Stimulated activated memory B cell treated with anti-CD40 and anti-IgM and Interleukin-4, amounts not matched to agents 10 μg/mL and 1 μg/mL and 100 μg/mL, for 72 hours (primary cell): ENCODE results near the gene CASP10.
"Not testable (repeated sequence)": the region's sequence is repeated elsewhere in the genome, so short reads cannot be mapped to it uniquely, and the experiment has no call there.

Source experiments
- ATAC-seq: fragments of 150-1000 bp; cut with Tn5 transposase; 2 replicates; pipeline ENCODE4 v1.10.0; 2021
- H3K27ac Mint-ChIP-seq: one replicate; pipeline ENCODE4 v1.8.0; 2022; ENCODE audit warnings: mild to moderate bottlenecking, mixed read lengths
- H3K27me3 Mint-ChIP-seq: one replicate; pipeline ENCODE4 v1.8.0; 2022; ENCODE audit warnings: mixed read lengths
- H3K36me3 Mint-ChIP-seq: one replicate; pipeline ENCODE4 v1.8.0; 2022; ENCODE audit warnings: mixed read lengths
- H3K4me1 Mint-ChIP-seq: one replicate; pipeline ENCODE4 v1.8.0; 2022; ENCODE audit warnings: mixed read lengths
- H3K4me3 Mint-ChIP-seq: one replicate; pipeline ENCODE4 v1.8.0; 2022; ENCODE audit warnings: mild to moderate bottlenecking, moderate library complexity, mixed read lengths
- H3K9me3 Mint-ChIP-seq: one replicate; pipeline ENCODE4 v1.8.0; 2022; ENCODE audit warnings: mixed read lengths

The CASP10 gene

GRCh38 chr2:201182650-201183364 is at the start of gene CASP10:
CASP10 (plus strand) TSS chr2:201183141; CDS start chr2:201185778, 2,637 bp downstream.
- Mint-ChIP-seq H3K4me3 (peak within 1 kb of the TSS; percentile 91), H3K27ac (peak within 1 kb of the TSS; percentile 89), H3K27me3 (no peaks in the 10 kb centered on the region), H3K4me1 (peaks cover 44% of the 10 kb centered on the region), H3K9me3 (no peaks in the 10 kb centered on the region), H3K36me3 (peaks cover 5% of the 10 kb centered on the region)
- ATAC-seq, result peak; percentile 87

- H3K4me3 Mint-ChIP-seq, result peak overlapping the region; percentile 68
- H3K9me3 Mint-ChIP-seq, result no peaks in the 10 kb centered on the region
- peak overlapping the region; percentile 88 for H3K27ac Mint-ChIP-seq
- no peaks in the 10 kb centered on the region for H3K27me3 Mint-ChIP-seq
- peaks cover 91% of the 10 kb centered on the region for H3K36me3 Mint-ChIP-seq
- H3K4me1 Mint-ChIP-seq, result peaks cover 77% of the 10 kb centered on the region
- peak; percentile 70 for ATAC-seq
These were observed 47.6 kb upstream of the CASP10 start for GRCh38 chr2:201135386-201135785.

GRCh38 chr2:201136889-201137321 is 46.0 kb upstream of the CASP10 start:
- H3K36me3 Mint-ChIP-seq, result peaks cover 87% of the 10 kb centered on the region
- no peaks in the 10 kb centered on the region for H3K9me3 Mint-ChIP-seq
- no peak overlapping the region for H3K4me3 Mint-ChIP-seq
- H3K27ac Mint-ChIP-seq, result peak overlapping the region; percentile 88
- no peaks in the 10 kb centered on the region for H3K27me3 Mint-ChIP-seq
- ATAC-seq, result no peak
- peaks cover 69% of the 10 kb centered on the region for H3K4me1 Mint-ChIP-seq

- no peak overlapping the region for H3K4me3 Mint-ChIP-seq
- no peaks in the 10 kb centered on the region for H3K9me3 Mint-ChIP-seq
- H3K27me3 Mint-ChIP-seq, result no peaks in the 10 kb centered on the region
- H3K27ac Mint-ChIP-seq, result peak overlapping the region; percentile 30
- no peak for ATAC-seq
- peaks cover 61% of the 10 kb centered on the region for H3K4me1 Mint-ChIP-seq
- H3K36me3 Mint-ChIP-seq, result peaks cover 81% of the 10 kb centered on the region
These were observed 45.2 kb upstream of the CASP10 start for GRCh38 chr2:201137505-201138400.

GRCh38 chr2:201138401-201138970 is 44.5 kb upstream of the CASP10 start:
- peaks cover 54% of the 10 kb centered on the region for H3K4me1 Mint-ChIP-seq
- H3K9me3 Mint-ChIP-seq, result no peaks in the 10 kb centered on the region
- H3K36me3 Mint-ChIP-seq, result peaks cover 74% of the 10 kb centered on the region
- no peak overlapping the region for H3K27ac Mint-ChIP-seq
- ATAC-seq, result no peak
- peak overlapping the region; percentile 7 for H3K4me3 Mint-ChIP-seq
- H3K27me3 Mint-ChIP-seq, result no peaks in the 10 kb centered on the region

GRCh38 chr2:201138986-201139781 is 43.8 kb upstream of the CASP10 start:
- H3K4me1 Mint-ChIP-seq, result peaks cover 47% of the 10 kb centered on the region
- H3K9me3 Mint-ChIP-seq, H3K27ac Mint-ChIP-seq, ATAC-seq, H3K27me3 Mint-ChIP-seq: not testable (repeated sequence)
- peaks cover 67% of the 10 kb centered on the region for H3K36me3 Mint-ChIP-seq
- H3K4me3 Mint-ChIP-seq, result peak overlapping the region; percentile 7

GRCh38 chr2:201139836-201140604 is 42.9 kb upstream of the CASP10 start:
- H3K27me3 Mint-ChIP-seq, result no peaks in the 10 kb centered on the region
- peaks cover 45% of the 10 kb centered on the region for H3K4me1 Mint-ChIP-seq
- no peak overlapping the region for H3K27ac Mint-ChIP-seq
- H3K4me3 Mint-ChIP-seq, result no peak overlapping the region
- peaks cover 65% of the 10 kb centered on the region for H3K36me3 Mint-ChIP-seq
- no peaks in the 10 kb centered on the region for H3K9me3 Mint-ChIP-seq
- no peak for ATAC-seq

GRCh38 chr2:201144101-201145051 is 38.6 kb upstream of the CASP10 start:
- Mint-ChIP-seq H3K27me3 (no peaks in the 10 kb centered on the region), H3K9me3 (no peaks in the 10 kb centered on the region), H3K27ac (no peak overlapping the region), H3K4me3 (no peak overlapping the region), H3K4me1 (peaks cover 11% of the 10 kb centered on the region), H3K36me3 (peaks cover 46% of the 10 kb centered on the region)
- no peak for ATAC-seq

- Mint-ChIP-seq H3K4me3 (no peak overlapping the region), H3K36me3 (peaks cover 62% of the 10 kb centered on the region), H3K9me3 (no peaks in the 10 kb centered on the region), H3K27me3 (no peaks in the 10 kb centered on the region), H3K4me1 (peaks cover 42% of the 10 kb centered on the region), H3K27ac (peak overlapping the region; percentile 30)
- ATAC-seq, result no peak
These were observed 34.4 kb upstream of the CASP10 start for GRCh38 chr2:201148434-201148990.

- Mint-ChIP-seq H3K9me3 (no peaks in the 10 kb centered on the region), H3K36me3 (peaks cover 65% of the 10 kb centered on the region), H3K4me1 (peaks cover 44% of the 10 kb centered on the region), H3K4me3 (no peak overlapping the region), H3K27ac (peak overlapping the region; percentile 59), H3K27me3 (no peaks in the 10 kb centered on the region)
- no peak for ATAC-seq
These were observed 33.7 kb upstream of the CASP10 start for GRCh38 chr2:201149064-201149820.

- H3K27ac Mint-ChIP-seq, result peak overlapping the region; percentile 59
- not testable (repeated sequence) for H3K27me3 Mint-ChIP-seq, H3K4me3 Mint-ChIP-seq, H3K9me3 Mint-ChIP-seq, ATAC-seq
- peaks cover 71% of the 10 kb centered on the region for H3K36me3 Mint-ChIP-seq
- peaks cover 50% of the 10 kb centered on the region for H3K4me1 Mint-ChIP-seq
These were observed 33.1 kb upstream of the CASP10 start for GRCh38 chr2:201149821-201150165.

- Mint-ChIP-seq H3K27me3 (no peaks in the 10 kb centered on the region), H3K4me3 (no peak overlapping the region), H3K36me3 (peaks cover 75% of the 10 kb centered on the region), H3K9me3 (no peaks in the 10 kb centered on the region), H3K4me1 (peaks cover 57% of the 10 kb centered on the region), H3K27ac (peak overlapping the region; percentile 59)
- no peak for ATAC-seq
These were observed 32.4 kb upstream of the CASP10 start for GRCh38 chr2:201150454-201151020.
